Activated naive CD4-positive, alpha-beta T cell treated with anti-CD3 and anti-CD28 coated beads for 36 hours (primary cell): ENCODE data around the gene BANK1. TPM values are rescaled to one million over a fixed set of nuclear protein-coding genes. Genes with fewer than 3 reads are reported as not detected.

Source experiments
- CTCF ChIA-PET: fragments of 350-600 bp; sonication (Branson Sonifier 250); formaldehyde crosslinking; loops from one replicate; lab custom pipeline; 2021; ENCODE audit warnings: antibody characterized with exemption; lab: Charles Lee
- DNase-seq: peaks from one replicate; pipeline ENCODE4 v3.0.0-alpha.2; 2020
- H3K27ac Mint-ChIP-seq: one replicate; pipeline ENCODE4 v1.8.0; 2021; ENCODE audit warnings: mild to moderate bottlenecking, mixed read lengths
- H3K27me3 Mint-ChIP-seq: one replicate; pipeline ENCODE4 v1.8.0; 2021; ENCODE audit warnings: low read depth, mixed read lengths
- H3K36me3 Mint-ChIP-seq: one replicate; pipeline ENCODE4 v1.8.0; 2021; ENCODE audit warnings: low read depth, mixed read lengths
- H3K4me1 Mint-ChIP-seq: one replicate; pipeline ENCODE4 v1.8.0; 2021; ENCODE audit warnings: low read depth, mixed read lengths
- H3K4me3 Mint-ChIP-seq: one replicate; pipeline ENCODE4 v1.8.0; 2021; ENCODE audit warnings: mild to moderate bottlenecking, moderate library complexity, mixed read lengths
- H3K9me3 Mint-ChIP-seq: one replicate; pipeline ENCODE4 v1.8.0; 2021; ENCODE audit warnings: mixed read lengths
- intact Hi-C: fragments of 100-400 bp; cut with micrococcal nuclease; formaldehyde crosslinking; loops from one replicate; pipeline ENCODE4 v1.15.1; 2023
- total RNA-seq, 2 experiments: library from RNA; stranded (reverse); gene quantifications; one replicate each; pipeline ENCODE4 v1.2.3, GENCODE V29; 2021

BANK1 gene
- total RNA-seq, 2 experiments from 2014 or later, result 0.07 to 0.17 TPM

DNA sequence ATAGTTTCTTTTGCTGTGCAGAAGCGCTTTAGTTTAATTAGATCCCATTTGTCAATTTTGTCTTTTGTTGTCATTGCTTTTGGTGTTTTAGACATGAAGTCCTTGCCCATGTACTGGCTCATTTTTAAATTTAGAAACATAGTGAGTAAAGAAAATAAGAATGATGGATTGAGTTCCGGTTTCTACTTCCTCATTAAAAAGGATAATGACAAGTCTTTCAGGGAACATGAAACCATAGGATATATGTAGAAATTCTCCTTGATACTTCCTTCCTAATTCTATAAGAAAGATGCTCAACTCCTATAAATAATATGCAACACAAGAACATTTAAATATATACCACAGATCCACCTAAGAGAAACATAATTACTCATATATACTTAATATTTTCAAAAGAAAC is 240.9 kb downstream of the BANK1 start:
- no peak overlapping the region for H3K4me3 Mint-ChIP-seq
- no peak overlapping the region for H3K27ac Mint-ChIP-seq
- H3K9me3 Mint-ChIP-seq, result no peaks in the 10 kb centered on the region
- intact Hi-C loops, result no loop called here
- CTCF ChIA-PET, result no interaction called here
- no peaks in the 10 kb centered on the region for H3K4me1 Mint-ChIP-seq
- H3K36me3 Mint-ChIP-seq, result no peaks in the 10 kb centered on the region
- DNase-seq, result no peak
- H3K27me3 Mint-ChIP-seq, result no peaks in the 10 kb centered on the region

DNA sequence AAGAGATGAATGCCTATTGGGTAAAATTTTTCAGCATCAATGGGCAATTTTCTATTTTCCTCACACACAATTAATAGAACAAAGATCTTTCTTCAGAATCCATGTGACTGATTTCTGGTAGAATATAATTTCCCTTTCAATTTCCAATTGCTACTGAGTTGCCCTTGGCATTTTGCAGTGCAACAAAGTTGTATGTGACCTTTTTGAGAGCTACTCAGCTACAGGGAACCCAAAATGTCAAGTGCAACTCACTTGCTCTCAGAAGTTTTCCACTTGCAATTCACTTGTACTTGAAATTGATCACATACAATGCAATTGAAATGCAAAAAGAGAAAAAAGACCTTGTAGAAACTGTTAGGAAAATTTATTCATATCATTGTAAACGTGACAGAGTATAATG is 245.5 kb downstream of the BANK1 start:
- no peak overlapping the region for H3K27ac Mint-ChIP-seq
- CTCF ChIA-PET, result no interaction called here
- H3K27me3 Mint-ChIP-seq, result no peaks in the 10 kb centered on the region
- intact Hi-C loops, result no loop called here
- peaks cover 2% of the 10 kb centered on the region for H3K4me1 Mint-ChIP-seq
- no peak for DNase-seq
- no peaks in the 10 kb centered on the region for H3K36me3 Mint-ChIP-seq
- H3K9me3 Mint-ChIP-seq, result no peaks in the 10 kb centered on the region
- H3K4me3 Mint-ChIP-seq, result no peak overlapping the region

DNA sequence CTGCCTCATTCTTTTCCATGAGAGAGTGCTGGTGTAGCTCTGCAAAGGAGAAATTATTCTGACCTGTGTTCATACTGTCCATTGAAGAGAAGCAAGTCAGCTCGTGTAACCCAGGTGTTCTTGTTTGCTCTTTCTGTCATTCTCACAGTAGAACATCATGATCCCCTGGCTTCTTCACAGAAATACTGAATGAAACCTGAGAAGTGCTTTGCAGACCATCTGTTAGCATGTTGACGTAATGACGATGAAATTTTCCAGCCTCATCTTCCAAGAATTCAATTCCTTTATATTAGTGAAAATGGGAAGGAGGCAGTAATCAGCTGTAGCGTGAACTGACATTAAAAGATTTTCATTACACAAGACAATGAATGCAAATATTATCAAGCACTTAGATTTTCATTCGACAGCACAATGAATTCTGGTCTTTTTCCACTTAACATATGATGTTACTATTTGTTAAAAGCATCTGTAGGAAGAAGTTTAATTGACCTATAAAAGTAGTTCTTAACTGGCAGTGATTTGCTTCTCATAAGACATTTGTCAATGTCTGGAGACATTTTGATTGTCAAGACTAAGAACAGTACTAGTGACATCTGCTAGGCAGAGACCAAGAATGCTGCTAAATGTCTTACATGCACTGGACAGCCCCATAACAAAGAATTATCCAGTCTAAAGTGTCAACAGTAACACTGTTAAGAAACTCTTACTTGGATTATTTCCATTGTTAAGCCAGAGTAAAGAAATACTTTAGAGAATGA is 246.3 kb downstream of the BANK1 start:
- Mint-ChIP-seq H3K27me3 (no peaks in the 10 kb centered on the region), H3K9me3 (no peaks in the 10 kb centered on the region), H3K4me3 (no peak overlapping the region), H3K27ac (no peak overlapping the region), H3K36me3 (no peaks in the 10 kb centered on the region), H3K4me1 (peaks cover 2% of the 10 kb centered on the region)
- DNase-seq, result no peak
- CTCF ChIA-PET, result no interaction called here
- intact Hi-C loops, result no loop called here

DNA sequence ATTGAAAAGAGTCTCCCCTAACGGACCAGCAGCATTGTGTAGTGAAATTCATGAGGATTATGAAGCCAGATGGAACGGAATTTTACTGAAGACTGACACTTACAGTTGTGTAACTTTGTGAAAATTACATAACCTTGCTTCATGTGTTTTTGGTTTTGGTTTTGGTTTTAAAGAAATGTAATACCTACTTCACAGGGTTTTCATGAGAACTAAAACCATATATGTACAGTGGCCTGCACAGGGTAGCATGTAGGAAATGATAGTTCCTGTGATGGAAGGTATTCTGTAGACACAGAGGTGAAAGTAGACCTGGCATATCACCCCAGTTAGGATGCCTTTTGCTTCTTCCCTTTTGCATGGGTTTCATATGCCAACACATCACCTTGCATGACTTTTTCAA is 247.0 kb downstream of the BANK1 start:
- peaks cover 2% of the 10 kb centered on the region for H3K4me1 Mint-ChIP-seq
- intact Hi-C loops, result no loop called here

DNA sequence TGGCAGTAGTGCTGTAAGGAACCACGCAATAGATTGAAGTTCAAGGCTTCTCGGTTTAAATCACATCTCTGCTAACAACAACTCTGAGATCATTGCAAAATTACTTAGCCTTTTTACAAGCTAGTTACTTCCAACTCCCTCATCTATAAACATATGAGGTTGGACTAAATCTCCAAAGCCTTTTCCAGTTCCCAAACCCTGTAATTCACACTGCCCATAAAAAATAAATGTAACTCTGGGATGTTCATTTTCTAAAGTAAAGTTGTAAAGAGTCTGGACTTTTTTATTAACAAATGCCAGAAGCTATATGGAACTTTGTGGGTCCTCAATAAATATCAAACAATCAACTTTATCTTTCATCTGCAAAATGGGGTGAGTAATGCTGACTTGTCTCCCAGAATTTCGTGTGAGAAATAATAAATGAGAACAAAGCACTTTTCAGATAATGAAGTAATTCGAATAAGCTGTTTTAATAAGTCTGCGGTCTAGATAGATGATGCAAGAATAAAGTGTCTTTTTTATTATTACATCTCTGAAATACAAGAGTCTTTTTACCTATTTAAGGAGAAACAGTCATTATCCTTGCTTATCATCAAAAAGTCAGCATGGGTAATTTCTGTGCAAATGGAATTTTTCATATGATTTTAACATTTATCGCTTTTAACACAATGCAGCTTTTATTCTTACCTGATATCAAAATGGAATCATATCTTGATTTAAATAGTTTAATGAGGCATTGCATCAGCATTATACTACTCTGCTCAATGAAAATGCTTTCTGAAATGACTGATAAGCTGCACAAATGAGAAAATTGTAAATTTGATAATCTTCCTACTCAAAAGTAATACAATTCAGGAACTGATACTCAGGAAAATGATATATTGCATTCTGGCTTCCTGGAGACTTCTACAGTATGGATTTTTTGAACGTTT is 252.6 kb downstream of the BANK1 start:
- Mint-ChIP-seq H3K4me3 (no peak overlapping the region), H3K27ac (no peak overlapping the region), H3K9me3 (peaks cover 1% of the 10 kb centered on the region), H3K36me3 (no peaks in the 10 kb centered on the region), H3K27me3 (peaks cover 3% of the 10 kb centered on the region), H3K4me1 (no peaks in the 10 kb centered on the region)
- no peak for DNase-seq
- CTCF ChIA-PET, result no interaction called here
- intact Hi-C loops, result no loop called here

More for the DNA sequence above, 247.0 kb downstream of the BANK1 start:
- Mint-ChIP-seq H3K36me3 (no peaks in the 10 kb centered on the region), H3K27ac (no peak overlapping the region), H3K9me3 (no peaks in the 10 kb centered on the region), H3K4me3 (no peak overlapping the region), H3K27me3 (no peaks in the 10 kb centered on the region)
- DNase-seq, result no peak
- CTCF ChIA-PET, result no interaction called here

DNA sequence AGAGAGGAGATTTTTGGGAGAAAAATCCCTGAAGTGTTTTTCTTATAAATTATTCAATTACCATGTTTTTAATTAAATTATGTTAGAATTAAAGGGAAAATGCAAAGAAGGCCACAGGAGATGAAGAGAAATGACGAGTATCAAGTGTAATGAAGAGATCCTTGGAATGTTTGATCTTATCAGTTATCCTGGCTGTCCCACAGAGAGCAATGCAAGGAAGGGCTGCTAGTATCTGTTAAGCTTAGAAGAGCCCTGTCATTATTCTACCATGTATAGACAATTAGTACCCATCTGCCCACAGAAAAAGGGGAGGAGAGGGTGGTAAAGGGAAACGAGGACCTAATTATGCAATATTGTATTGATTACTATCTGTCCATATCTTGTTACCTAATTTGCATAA is 257.1 kb downstream of the BANK1 start:
- intact Hi-C loops, result no loop called here
- CTCF ChIA-PET, result no interaction called here
- peaks cover 14% of the 10 kb centered on the region for H3K27me3 Mint-ChIP-seq
- H3K9me3 Mint-ChIP-seq, result peaks cover 1% of the 10 kb centered on the region
- no peak overlapping the region for H3K27ac Mint-ChIP-seq
- DNase-seq, result no peak
- peaks cover under 1% of the 10 kb centered on the region for H3K4me1 Mint-ChIP-seq
- H3K36me3 Mint-ChIP-seq, result no peaks in the 10 kb centered on the region
- H3K4me3 Mint-ChIP-seq, result no peak overlapping the region

DNA sequence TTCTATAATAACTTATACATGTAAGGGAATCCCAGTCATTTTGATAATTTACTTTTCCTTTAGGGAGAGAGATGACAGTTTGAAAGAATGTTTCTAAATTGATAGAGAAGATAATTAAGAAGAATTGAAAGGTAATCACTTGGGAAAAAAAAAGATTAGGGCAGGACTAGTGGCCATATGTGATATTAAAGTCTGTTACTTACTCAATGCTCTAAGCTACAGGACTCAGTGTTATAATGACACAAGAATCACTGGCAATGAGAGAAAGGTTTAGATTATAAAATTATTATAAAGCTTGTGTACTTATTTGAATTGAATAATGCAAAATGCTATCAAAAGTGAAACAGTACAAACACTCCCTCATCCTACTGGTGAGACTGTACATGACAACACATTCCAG is 265.3 kb downstream of the BANK1 start:
- Mint-ChIP-seq H3K27me3 (peaks cover 7% of the 10 kb centered on the region), H3K9me3 (no peaks in the 10 kb centered on the region), H3K4me3 (no peak overlapping the region), H3K36me3 (no peaks in the 10 kb centered on the region), H3K27ac (no peak overlapping the region), H3K4me1 (peaks cover 3% of the 10 kb centered on the region)
- no peak for DNase-seq
- intact Hi-C loops, result no loop called here
- CTCF ChIA-PET, result no interaction called here

DNA sequence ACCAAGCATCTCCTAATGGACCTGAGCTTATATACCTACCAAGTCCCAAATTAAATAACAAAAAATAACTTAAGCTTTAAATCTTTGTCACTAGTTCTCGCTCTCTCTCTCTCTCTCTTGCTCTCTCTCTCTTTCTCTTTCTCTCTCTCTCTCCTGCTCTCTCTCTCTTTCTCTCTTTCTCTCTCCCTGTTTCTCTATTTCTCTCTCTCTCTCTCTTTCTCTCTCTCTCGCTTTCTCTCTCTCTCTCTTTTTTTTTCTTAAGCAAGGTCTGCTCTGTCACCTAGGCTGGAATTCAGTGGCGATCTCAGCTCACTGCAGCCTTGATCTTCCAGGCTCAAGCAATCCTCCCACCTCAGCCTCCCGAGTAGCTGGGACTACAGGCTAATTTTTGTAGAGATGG is 266.6 kb downstream of the BANK1 start:
- no peak for DNase-seq
- Mint-ChIP-seq H3K4me1 (peaks cover 3% of the 10 kb centered on the region), H3K36me3 (no peaks in the 10 kb centered on the region), H3K27ac (no peak overlapping the region), H3K9me3 (no peaks in the 10 kb centered on the region), H3K4me3 (no peak overlapping the region), H3K27me3 (peaks cover 3% of the 10 kb centered on the region)
- intact Hi-C loops, result no loop called here
- CTCF ChIA-PET, result no interaction called here

DNA sequence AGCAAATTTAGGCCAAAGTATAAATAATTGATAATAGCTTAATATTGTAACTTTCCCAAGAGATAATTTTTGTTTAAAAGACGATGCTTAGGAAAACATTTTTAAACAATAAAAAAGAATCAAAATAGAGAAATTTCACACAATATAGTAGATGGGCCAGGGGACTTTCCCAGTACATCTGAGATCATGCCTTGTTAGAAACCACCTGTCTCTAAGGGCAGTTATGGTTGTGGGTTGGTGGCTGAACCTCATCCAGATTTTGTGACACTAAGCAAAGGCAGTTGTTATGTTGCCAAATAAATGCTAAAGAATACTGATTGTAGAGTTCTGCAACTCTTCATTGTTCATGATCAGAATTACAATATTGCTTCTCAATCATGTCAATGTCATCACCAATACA is 270.6 kb downstream of the BANK1 start:
- intact Hi-C loops, result no loop called here
- H3K9me3 Mint-ChIP-seq, result no peaks in the 10 kb centered on the region
- H3K27ac Mint-ChIP-seq, result no peak overlapping the region
- no peaks in the 10 kb centered on the region for H3K36me3 Mint-ChIP-seq
- no peak for DNase-seq
- H3K27me3 Mint-ChIP-seq, result peaks cover 1% of the 10 kb centered on the region
- H3K4me3 Mint-ChIP-seq, result no peak overlapping the region
- CTCF ChIA-PET, result no interaction called here
- no peaks in the 10 kb centered on the region for H3K4me1 Mint-ChIP-seq

DNA sequence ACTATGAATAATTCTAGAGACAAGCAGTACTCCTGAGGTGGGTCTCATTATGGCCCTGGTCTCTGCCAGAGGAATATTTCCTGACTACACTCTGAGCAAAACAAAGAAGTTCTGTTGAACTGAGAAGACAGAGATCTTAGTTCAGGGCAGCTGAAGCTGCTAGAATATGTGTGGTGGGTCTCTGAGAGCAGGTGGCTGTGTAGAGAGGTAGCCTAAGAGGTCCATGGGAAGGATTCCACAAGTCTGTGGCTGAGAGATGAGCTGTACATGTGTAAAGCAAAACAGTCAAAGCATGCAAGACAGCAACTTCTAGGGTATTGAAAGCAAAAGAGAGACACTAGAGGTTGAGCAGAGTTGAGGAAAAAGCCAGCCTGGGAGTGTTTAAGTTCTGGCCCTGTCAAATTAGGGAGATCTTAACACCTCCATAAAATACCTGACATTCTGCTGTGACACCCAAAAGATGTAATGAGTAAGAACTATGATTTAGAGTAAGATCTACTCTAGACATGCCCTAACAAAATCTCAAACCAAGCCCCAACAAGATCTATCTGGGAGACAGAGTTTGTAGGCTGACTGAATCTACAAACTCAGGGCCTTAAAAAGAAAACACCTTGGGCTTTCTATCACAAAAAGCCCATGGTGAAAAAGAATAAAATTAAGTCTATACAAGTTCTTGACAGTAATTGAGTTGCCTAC is 274.4 kb downstream of the BANK1 start:
- Mint-ChIP-seq H3K4me3 (no peak overlapping the region), H3K9me3 (no peaks in the 10 kb centered on the region), H3K4me1 (no peaks in the 10 kb centered on the region), H3K27ac (no peak overlapping the region), H3K27me3 (no peaks in the 10 kb centered on the region), H3K36me3 (no peaks in the 10 kb centered on the region)
- CTCF ChIA-PET, result no interaction called here
- intact Hi-C loops, result no loop called here
- no peak for DNase-seq

DNA sequence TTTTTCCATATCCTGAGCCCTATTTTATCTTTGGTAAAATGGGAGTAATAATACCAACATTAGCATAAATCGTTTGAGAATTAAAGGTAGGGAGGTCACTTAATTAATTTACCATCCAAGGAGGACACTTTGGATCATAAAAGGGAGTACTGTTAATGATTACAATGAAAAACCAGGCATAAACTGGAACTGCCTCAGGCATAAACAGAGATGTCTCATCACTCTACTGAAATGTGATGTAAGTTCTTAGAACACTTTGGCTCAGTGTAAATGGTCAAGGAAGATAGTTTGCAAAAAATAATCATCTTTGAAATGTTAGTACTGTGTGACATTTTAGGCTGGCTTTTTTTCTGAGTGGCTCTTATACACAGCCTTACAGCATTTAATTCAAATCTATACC is 286.1 kb downstream of the BANK1 start:
- H3K27me3 Mint-ChIP-seq, result no peaks in the 10 kb centered on the region
- no peaks in the 10 kb centered on the region for H3K4me1 Mint-ChIP-seq
- H3K36me3 Mint-ChIP-seq, result no peaks in the 10 kb centered on the region
- H3K9me3 Mint-ChIP-seq, result no peaks in the 10 kb centered on the region
- H3K27ac Mint-ChIP-seq, result no peak overlapping the region
- CTCF ChIA-PET, result no interaction called here
- no peak overlapping the region for H3K4me3 Mint-ChIP-seq
- intact Hi-C loops, result no loop called here
- no peak for DNase-seq

DNA sequence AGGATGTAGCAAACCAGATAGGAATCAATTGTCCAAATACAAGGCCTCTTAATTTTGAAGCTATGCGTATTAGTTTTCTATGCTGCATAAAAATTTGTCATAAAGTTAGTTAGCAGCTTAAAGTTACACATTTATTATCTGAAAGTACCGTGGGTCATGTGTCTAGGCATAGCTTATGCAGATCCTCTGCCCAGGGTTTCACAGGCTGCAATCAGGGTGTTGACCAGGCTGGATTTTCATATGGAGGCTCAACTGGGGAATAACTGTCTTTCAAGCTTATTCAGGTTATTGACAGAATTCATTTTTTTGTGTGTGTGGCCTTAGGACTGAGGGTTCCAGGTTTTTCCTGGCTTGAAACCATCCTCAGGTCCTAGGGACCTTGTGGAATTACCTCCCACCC is 289.7 kb downstream of the BANK1 start:
- H3K27ac Mint-ChIP-seq, result no peak overlapping the region
- no peaks in the 10 kb centered on the region for H3K36me3 Mint-ChIP-seq
- CTCF ChIA-PET, result no interaction called here
- H3K4me3 Mint-ChIP-seq, result no peak overlapping the region
- intact Hi-C loops, result no loop called here
- H3K27me3 Mint-ChIP-seq, result no peaks in the 10 kb centered on the region
- H3K9me3 Mint-ChIP-seq, result no peaks in the 10 kb centered on the region
- no peaks in the 10 kb centered on the region for H3K4me1 Mint-ChIP-seq
- DNase-seq, result no peak
